Heart left ventricle (tissue), 13 donors: ENCODE measurements around the gene NUDT14.

Experiments
- CTCF ChIP-seq, 12 donors: fragments of 200-600 bp; sonication (generic) in 4 of 12; IDR thresholded peaks; one replicate each; pipeline versions ENCODE4 v1.5.0 to v1.8.0; 2018 to 2022; ENCODE audit warnings: antibody characterized with exemption in 12 of 12, mild to moderate bottlenecking in 5 of 12
- POLR2A ChIP-seq, 2 donors: fragments of 450-650 bp; IDR thresholded peaks; one replicate each; pipeline ENCODE4 v1.6.1; 2017; ENCODE audit warnings: antibody characterized with exemption in 2 of 2, mild to moderate bottlenecking in 2 of 2, moderate library complexity in 2 of 2
- donor health status: ischemic (EF 13 %, LVEDD 7.1; RV severe dilation, severe dysfunction).
- donor health status: DM: no; HTN: yes; CAD: no.
- donor health status: DM: no; HTN: no; CAD: no.
- donor health status: ischemic (EF 25% LVEDD 6.9; RV normal size, moderate dysfunction).
- donor health status: ischemic (EF 25% LVEDD 5.7; RV mildly dilated, moderate dysfunction).
- donor health status: ischemic (EF 35%, LVEDD 5.7; RV mildly dilated, moderate dysfunction).
- donor health status: nonischemic (EF 11% LVEDD 7.7; RV severe dilation, severe dysfunction).
- donor health status: DM: yes; HTN: yes; CAD: no.
- donor health status: PGD.
- donor health status: ischemic (EF 29% LVEDD 5.4; RV normal size, mild dysfunction).
- donor health status: nonischemic (EF 23%, LVEDD 6.1; RV moderate dilation, normal function).

- TF ChIP-seq CTCF (IDR thresholded peaks at IDR 0.05) (no peak), POLR2A (IDR thresholded peaks at IDR 0.05) (no peak)
Observed at GRCh38 chr14:105227346-105227745, 46.2 kb upstream of the NUDT14 start.
